ENCODE results near the gene LYPD1.

DNA sequence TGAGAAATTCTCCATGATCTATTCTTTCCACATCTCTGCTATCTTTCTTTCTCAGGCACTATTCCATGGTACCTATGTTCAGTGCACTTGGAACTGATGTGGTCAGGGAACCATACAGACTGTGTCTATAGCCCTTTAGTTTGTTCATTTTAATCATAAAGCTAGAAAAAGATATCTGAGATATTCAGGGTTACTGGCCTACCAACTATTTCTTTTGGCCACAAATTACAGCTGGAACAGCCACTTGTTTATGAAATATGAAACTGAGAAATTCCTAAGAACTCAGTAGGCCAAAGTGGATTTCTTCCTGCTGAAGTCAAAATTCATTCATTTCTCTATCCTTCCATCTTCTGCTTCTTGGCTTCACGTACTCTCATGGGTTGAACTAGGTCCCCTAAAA lies 22.8 kb upstream of the LYPD1 start:
- TF ChIP-seq, protein P1, sequence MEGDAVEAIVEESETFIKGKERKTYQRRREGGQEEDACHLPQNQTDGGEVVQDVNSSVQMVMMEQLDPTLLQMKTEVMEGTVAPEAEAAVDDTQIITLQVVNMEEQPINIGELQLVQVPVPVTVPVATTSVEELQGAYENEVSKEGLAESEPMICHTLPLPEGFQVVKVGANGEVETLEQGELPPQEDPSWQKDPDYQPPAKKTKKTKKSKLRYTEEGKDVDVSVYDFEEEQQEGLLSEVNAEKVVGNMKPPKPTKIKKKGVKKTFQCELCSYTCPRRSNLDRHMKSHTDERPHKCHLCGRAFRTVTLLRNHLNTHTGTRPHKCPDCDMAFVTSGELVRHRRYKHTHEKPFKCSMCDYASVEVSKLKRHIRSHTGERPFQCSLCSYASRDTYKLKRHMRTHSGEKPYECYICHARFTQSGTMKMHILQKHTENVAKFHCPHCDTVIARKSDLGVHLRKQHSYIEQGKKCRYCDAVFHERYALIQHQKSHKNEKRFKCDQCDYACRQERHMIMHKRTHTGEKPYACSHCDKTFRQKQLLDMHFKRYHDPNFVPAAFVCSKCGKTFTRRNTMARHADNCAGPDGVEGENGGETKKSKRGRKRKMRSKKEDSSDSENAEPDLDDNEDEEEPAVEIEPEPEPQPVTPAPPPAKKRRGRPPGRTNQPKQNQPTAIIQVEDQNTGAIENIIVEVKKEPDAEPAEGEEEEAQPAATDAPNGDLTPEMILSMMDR (IDR thresholded peaks at IDR 0.05): no peak
- TF ChIP-seq EZH2phosphoT487 (IDR thresholded peaks at IDR 0.05): no peak

Data from neural progenitor cell (in vitro differentiated cells).